CD4-positive, alpha-beta T cell treated with Interferon gamma for 1 hour (primary cell): Measurements from ENCODE around the gene PLXNA4.

Source experiments
- DNase-seq: peaks from one replicate; pipeline ENCODE4 v3.0.0-alpha.2; 2020

PLXNA4 gene

GRCh38 chr7:132464740-132465139 is 111.5 kb downstream of the PLXNA4 start:
- no peak for DNase-seq

GRCh38 chr7:132463922-132464321 is 112.3 kb downstream of the PLXNA4 start:
- no peak for DNase-seq

GRCh38 chr7:132462478-132462877 is 113.8 kb downstream of the PLXNA4 start:
- DNase-seq = no peak

GRCh38 chr7:132461032-132461592 is 115.2 kb downstream of the PLXNA4 start:
- DNase-seq = no peak

- DNase-seq = no peak
These were observed 117.5 kb downstream of the PLXNA4 start for GRCh38 chr7:132458729-132459128.

- no peak for DNase-seq
These were observed 118.6 kb downstream of the PLXNA4 start for GRCh38 chr7:132457658-132458057.

GRCh38 chr7:132456418-132456817 is 119.9 kb downstream of the PLXNA4 start:
- no peak for DNase-seq

GRCh38 chr7:132455378-132455777 is 120.9 kb downstream of the PLXNA4 start:
- peak; percentile 19 for DNase-seq

- no peak for DNase-seq
These were observed 122.4 kb downstream of the PLXNA4 start for GRCh38 chr7:132453826-132454225.

GRCh38 chr7:132451161-132451560 is 125.1 kb downstream of the PLXNA4 start:
- peak; percentile 45 for DNase-seq

GRCh38 chr7:132450696-132451095 is 125.6 kb downstream of the PLXNA4 start:
- DNase-seq = no peak

- no peak for DNase-seq
These were observed 126.1 kb downstream of the PLXNA4 start for GRCh38 chr7:132450188-132450587.

GRCh38 chr7:132446666-132447278 is 129.5 kb downstream of the PLXNA4 start:
- no peak for DNase-seq

GRCh38 chr7:132446260-132446659 is 130.0 kb downstream of the PLXNA4 start:
- peak; percentile 11 for DNase-seq

GRCh38 chr7:132443761-132444520 is 132.3 kb downstream of the PLXNA4 start:
- DNase-seq = no peak

GRCh38 chr7:132441935-132442334 is 134.3 kb downstream of the PLXNA4 start:
- no peak for DNase-seq

GRCh38 chr7:132440151-132440550 is 136.1 kb downstream of the PLXNA4 start:
- no peak for DNase-seq

GRCh38 chr7:132438926-132439325 is 137.3 kb downstream of the PLXNA4 start:
- DNase-seq = no peak

GRCh38 chr7:132437730-132438129 is 138.5 kb downstream of the PLXNA4 start:
- DNase-seq = no peak

GRCh38 chr7:132436121-132436520 is 140.1 kb downstream of the PLXNA4 start:
- DNase-seq = no peak

- no peak for DNase-seq
These were observed 141.0 kb downstream of the PLXNA4 start for GRCh38 chr7:132435016-132435990.

GRCh38 chr7:132434041-132434440 is 142.2 kb downstream of the PLXNA4 start:
- no peak for DNase-seq

GRCh38 chr7:132433301-132433700 is 143.0 kb downstream of the PLXNA4 start:
- DNase-seq = no peak
